ENCODE measurements around the gene DNAJA4. TPM values are rescaled to one million over a fixed set of nuclear protein-coding genes. Genes with fewer than 3 reads are reported as not detected.

Gene DNAJA4
- total and polyA plus RNA-seq, 2 of the 13 experiments (the other 11 are each of a cell fraction or from before 2014, with no cell fraction given): not detected

DNA sequence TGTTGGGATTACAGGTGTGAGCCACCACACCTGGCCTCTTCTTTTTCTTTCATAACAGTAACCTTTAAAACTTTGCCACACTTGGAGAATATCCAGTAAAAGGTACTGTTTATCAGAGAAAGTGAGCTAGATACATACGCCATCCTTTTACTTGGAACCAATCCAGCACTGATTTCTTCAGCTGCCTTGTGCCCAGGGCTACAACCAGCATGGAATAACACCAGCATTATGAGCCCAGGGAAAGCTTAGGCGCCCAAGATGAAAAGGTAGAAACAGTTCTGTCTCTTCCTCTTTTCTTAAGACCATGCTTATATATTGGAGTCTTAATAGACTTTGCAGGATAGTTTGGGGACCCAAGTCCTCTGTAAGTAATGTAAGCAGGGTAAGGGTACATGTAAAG lies 26.7 kb downstream of the DNAJA4 start:
- no peak overlapping the region for H3K27ac ChIP-seq (ENCODE audit: extremely low read length, insufficient read depth, low read length)
- no peaks in the 10 kb centered on the region for H3K9me3 ChIP-seq (ENCODE audit: low read length)

More for the DNA sequence above, 26.7 kb downstream of the DNAJA4 start:
- 90% methylated on average over 2 of the region's 2 CpGs for WGBS (ENCODE audit: low lambda C conversion rate)
- H2AFZ ChIP-seq (ENCODE audit: low read length): no peak overlapping the region
- H3K36me3 ChIP-seq (replicated peaks in 1 of 2; ENCODE audit: control insufficient read depth in 1 of 2, insufficient read depth in 2 of 2, low read length in 2 of 2): peaks cover 12 to 62% of the 10 kb centered on the region in 2 experiments
- H4K20me1 ChIP-seq (ENCODE audit: insufficient read depth, low read length): no peaks in the 10 kb centered on the region
- peaks cover 8% of the 10 kb centered on the region for H3K4me1 ChIP-seq (ENCODE audit: insufficient read depth, low read length)
- ChIA-PET CTCF (ENCODE audit: low intra/inter-chr PET ratio, low total read pairs) (no interaction called here), POLR2A (interaction anchor here (1.0 kb wide), 1 partner anchor 9 kb away, joined by 3 read pairs; the partner anchor contains the start of gene SKIC8)
- H3K79me2 ChIP-seq (ENCODE audit: insufficient read depth, low read length): peaks cover 3% of the 10 kb centered on the region
- FAIRE-seq (no peak), ATAC-seq (no peak), DNase-seq (ENCODE audit: low spot score) (no peak)
- BruUV-seq (replicated peaks): no TSS peak
- no peaks in the 10 kb centered on the region for H3K27me3 ChIP-seq (ENCODE audit: control insufficient read depth in 1 of 2, insufficient read depth in 2 of 2, low read length in 2 of 2)
- TF ChIP-seq, protein P1, sequence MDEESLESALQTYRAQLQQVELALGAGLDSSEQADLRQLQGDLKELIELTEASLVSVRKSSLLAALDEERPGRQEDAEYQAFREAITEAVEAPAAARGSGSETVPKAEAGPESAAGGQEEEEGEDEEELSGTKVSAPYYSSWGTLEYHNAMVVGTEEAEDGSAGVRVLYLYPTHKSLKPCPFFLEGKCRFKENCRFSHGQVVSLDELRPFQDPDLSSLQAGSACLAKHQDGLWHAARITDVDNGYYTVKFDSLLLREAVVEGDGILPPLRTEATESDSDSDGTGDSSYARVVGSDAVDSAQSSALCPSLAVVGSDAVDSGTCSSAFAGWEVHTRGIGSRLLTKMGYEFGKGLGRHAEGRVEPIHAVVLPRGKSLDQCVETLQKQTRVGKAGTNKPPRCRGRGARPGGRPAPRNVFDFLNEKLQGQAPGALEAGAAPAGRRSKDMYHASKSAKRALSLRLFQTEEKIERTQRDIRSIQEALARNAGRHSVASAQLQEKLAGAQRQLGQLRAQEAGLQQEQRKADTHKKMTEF (CRISPR knock-in tag; IDR thresholded peaks at IDR 0.05): no peak
- TF ChIP-seq PHF5A (CRISPR knock-in tag; IDR thresholded peaks at IDR 0.05; ENCODE audit: low read depth, unreplicated experiment): no peak
- no peak for TF ChIP-seq ETV5 (CRISPR knock-in tag; IDR thresholded peaks at IDR 0.05; ENCODE audit: borderline replicate concordance)
- no peak for TF ChIP-seq SRSF1 (optimal IDR thresholded peaks at IDR 0.05; ENCODE audit: low read depth, low read length)
- no peak for TF ChIP-seq KDM1A (CRISPR knock-in tag; IDR thresholded peaks at IDR 0.05)
- TF ChIP-seq, protein P2, sequence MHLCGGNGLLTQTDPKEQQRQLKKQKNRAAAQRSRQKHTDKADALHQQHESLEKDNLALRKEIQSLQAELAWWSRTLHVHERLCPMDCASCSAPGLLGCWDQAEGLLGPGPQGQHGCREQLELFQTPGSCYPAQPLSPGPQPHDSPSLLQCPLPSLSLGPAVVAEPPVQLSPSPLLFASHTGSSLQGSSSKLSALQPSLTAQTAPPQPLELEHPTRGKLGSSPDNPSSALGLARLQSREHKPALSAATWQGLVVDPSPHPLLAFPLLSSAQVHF (CRISPR knock-in tag; IDR thresholded peaks at IDR 0.05): no peak
- TF ChIP-seq, protein P3, sequence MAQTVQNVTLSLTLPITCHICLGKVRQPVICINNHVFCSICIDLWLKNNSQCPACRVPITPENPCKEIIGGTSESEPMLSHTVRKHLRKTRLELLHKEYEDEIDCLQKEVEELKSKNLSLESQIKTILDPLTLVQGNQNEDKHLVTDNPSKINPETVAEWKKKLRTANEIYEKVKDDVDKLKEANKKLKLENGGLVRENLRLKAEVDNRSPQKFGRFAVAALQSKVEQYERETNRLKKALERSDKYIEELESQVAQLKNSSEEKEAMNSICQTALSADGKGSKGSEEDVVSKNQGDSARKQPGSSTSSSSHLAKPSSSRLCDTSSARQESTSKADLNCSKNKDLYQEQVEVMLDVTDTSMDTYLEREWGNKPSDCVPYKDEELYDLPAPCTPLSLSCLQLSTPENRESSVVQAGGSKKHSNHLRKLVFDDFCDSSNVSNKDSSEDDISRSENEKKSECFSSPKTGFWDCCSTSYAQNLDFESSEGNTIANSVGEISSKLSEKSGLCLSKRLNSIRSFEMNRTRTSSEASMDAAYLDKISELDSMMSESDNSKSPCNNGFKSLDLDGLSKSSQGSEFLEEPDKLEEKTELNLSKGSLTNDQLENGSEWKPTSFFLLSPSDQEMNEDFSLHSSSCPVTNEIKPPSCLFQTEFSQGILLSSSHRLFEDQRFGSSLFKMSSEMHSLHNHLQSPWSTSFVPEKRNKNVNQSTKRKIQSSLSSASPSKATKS (CRISPR knock-in tag; IDR thresholded peaks at IDR 0.05): no peak
- no peak for TF ChIP-seq ZNF382 (CRISPR knock-in tag; IDR thresholded peaks at IDR 0.05; ENCODE audit: borderline replicate concordance)
- no peak for TF ChIP-seq ZBTB38 (CRISPR knock-in tag; IDR thresholded peaks at IDR 0.05)
- TF ChIP-seq, protein P4, sequence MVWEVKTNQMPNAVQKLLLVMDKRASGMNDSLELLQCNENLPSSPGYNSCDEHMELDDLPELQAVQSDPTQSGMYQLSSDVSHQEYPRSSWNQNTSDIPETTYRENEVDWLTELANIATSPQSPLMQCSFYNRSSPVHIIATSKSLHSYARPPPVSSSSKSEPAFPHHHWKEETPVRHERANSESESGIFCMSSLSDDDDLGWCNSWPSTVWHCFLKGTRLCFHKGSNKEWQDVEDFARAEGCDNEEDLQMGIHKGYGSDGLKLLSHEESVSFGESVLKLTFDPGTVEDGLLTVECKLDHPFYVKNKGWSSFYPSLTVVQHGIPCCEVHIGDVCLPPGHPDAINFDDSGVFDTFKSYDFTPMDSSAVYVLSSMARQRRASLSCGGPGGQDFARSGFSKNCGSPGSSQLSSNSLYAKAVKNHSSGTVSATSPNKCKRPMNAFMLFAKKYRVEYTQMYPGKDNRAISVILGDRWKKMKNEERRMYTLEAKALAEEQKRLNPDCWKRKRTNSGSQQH (CRISPR knock-in tag; IDR thresholded peaks at IDR 0.05; ENCODE audit: low read depth): no peak
- no peak for TF ChIP-seq PAX8 (CRISPR knock-in tag; IDR thresholded peaks at IDR 0.05; ENCODE audit: borderline replicate concordance)
- TF ChIP-seq SKI (IDR thresholded peaks at IDR 0.05; ENCODE audit: partially characterized antibody): no peak
- TF ChIP-seq KDM5B (CRISPR knock-in tag; IDR thresholded peaks at IDR 0.05; ENCODE audit: borderline replicate concordance): no peak
- TF ChIP-seq, protein P5, sequence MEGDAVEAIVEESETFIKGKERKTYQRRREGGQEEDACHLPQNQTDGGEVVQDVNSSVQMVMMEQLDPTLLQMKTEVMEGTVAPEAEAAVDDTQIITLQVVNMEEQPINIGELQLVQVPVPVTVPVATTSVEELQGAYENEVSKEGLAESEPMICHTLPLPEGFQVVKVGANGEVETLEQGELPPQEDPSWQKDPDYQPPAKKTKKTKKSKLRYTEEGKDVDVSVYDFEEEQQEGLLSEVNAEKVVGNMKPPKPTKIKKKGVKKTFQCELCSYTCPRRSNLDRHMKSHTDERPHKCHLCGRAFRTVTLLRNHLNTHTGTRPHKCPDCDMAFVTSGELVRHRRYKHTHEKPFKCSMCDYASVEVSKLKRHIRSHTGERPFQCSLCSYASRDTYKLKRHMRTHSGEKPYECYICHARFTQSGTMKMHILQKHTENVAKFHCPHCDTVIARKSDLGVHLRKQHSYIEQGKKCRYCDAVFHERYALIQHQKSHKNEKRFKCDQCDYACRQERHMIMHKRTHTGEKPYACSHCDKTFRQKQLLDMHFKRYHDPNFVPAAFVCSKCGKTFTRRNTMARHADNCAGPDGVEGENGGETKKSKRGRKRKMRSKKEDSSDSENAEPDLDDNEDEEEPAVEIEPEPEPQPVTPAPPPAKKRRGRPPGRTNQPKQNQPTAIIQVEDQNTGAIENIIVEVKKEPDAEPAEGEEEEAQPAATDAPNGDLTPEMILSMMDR (CRISPR knock-in tag; IDR thresholded peaks at IDR 0.05): no peak
- no peak for TF ChIP-seq ZNF24 (IDR thresholded peaks at IDR 0.05)
- no peak for TF ChIP-seq HHEX (CRISPR knock-in tag; IDR thresholded peaks at IDR 0.05)
- no peak for TF ChIP-seq NFKB2 (CRISPR knock-in tag; IDR thresholded peaks at IDR 0.05; ENCODE audit: borderline replicate concordance)
- TF ChIP-seq ZNF329 (CRISPR knock-in tag; IDR thresholded peaks at IDR 0.05; ENCODE audit: low read depth): no peak
- no peak overlapping the region for H3K4me3 ChIP-seq (replicated peaks in 1 of 3; ENCODE audit: insufficient read depth in 1 of 3, low read depth in 2 of 3, low read length in 3 of 3)
- intact Hi-C loops (cut with micrococcal nuclease; ENCODE audit: unreplicated experiment): no loop called here
- H3K9ac ChIP-seq (ENCODE audit: insufficient read depth, low read depth, low read length): no peak overlapping the region
- in situ Hi-C loops (cut with HindIII; ENCODE audit: extremely low pct_ligation_motif_present, low pct_unique_long_range_greater_than_20kb): no loop called here
- no peak overlapping the region for H3K4me2 ChIP-seq (ENCODE audit: low read depth, low read length)

Measured in HepG2 (cell line).